Chondrocyte (in vitro differentiated cells): ENCODE data around the gene CTNNA2. TPM values are rescaled to one million over a fixed set of nuclear protein-coding genes. Genes with fewer than 3 reads are reported as not detected.

Experiments used
- DNase-seq: peaks from one replicate; pipeline ENCODE4 v3.0.0; 2021; ENCODE audit warnings: mixed read lengths, low spot score
- H3K27ac Mint-ChIP-seq: one replicate; pipeline ENCODE4 v1.8.0; 2021; ENCODE audit warnings: mild to moderate bottlenecking, moderate library complexity, mixed read lengths; ENCODE audit not compliant: unreplicated experiment
- H3K27me3 Mint-ChIP-seq: 2 replicates; pipeline ENCODE4 v1.8.0; 2021; ENCODE audit warnings: low read depth, mixed read lengths
- H3K36me3 Mint-ChIP-seq: 2 replicates; pipeline ENCODE4 v1.8.0; 2021; ENCODE audit warnings: low read depth, mixed read lengths
- H3K4me1 Mint-ChIP-seq: 2 replicates; pipeline ENCODE4 v1.8.0; 2021; ENCODE audit warnings: low read depth, mild to moderate bottlenecking, mixed read lengths
- H3K4me3 Mint-ChIP-seq: one replicate; pipeline ENCODE4 v1.8.0; 2021; ENCODE audit warnings: mild to moderate bottlenecking, moderate library complexity, mixed read lengths; ENCODE audit not compliant: unreplicated experiment
- H3K9me3 Mint-ChIP-seq: 2 replicates; pipeline ENCODE4 v1.8.0; 2021; ENCODE audit warnings: low read depth, mixed read lengths
- total RNA-seq: library from RNA; stranded (reverse); gene quantifications from 3 replicates; pipeline ENCODE4 v1.2.1, GENCODE V29; 2021
- TF ChIP-seq, protein P1 (sequence below): fragments of 200-600 bp; sonication (generic); IDR thresholded peaks from 2 replicates; pipeline ENCODE4 v1.5.0; 2021; ENCODE audit warnings: antibody characterized with exemption, mild to moderate bottlenecking, moderate library complexity

CTNNA2 gene
- total RNA-seq, 1 donor from 2014 or later: not detected

DNA sequence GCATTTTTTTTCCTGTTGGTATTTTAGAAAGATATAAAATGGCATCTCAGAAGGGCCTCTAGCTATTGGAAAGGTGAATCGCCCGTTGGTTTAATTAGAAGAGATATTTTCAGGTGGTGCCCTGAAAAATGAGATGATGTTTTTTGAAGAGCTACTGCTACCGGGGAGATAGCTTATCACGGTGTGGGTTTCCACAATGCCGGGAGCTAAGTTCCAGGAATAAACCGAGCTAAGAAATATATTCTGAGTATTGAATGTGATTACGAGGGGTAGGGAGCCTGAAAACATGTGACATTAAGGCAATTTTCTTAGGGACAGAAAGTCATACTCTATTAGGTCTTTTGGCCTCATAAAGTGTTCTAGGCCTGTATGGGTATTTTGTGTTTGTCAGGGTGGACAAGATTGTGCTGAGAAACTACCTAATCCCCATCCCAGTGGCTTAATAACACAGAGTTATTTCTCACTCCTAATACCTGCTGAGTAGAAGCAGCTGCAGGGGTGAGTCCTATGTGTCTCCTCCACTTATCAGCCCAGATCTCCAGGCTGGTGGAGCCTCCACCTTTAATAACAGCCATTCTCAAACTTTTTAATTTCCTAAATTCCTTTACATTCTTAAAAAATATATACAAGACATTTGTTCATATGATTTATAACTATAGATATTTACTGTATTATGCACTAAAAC, 641.5 kb downstream of the CTNNA2 start:
- TF ChIP-seq, protein P1, sequence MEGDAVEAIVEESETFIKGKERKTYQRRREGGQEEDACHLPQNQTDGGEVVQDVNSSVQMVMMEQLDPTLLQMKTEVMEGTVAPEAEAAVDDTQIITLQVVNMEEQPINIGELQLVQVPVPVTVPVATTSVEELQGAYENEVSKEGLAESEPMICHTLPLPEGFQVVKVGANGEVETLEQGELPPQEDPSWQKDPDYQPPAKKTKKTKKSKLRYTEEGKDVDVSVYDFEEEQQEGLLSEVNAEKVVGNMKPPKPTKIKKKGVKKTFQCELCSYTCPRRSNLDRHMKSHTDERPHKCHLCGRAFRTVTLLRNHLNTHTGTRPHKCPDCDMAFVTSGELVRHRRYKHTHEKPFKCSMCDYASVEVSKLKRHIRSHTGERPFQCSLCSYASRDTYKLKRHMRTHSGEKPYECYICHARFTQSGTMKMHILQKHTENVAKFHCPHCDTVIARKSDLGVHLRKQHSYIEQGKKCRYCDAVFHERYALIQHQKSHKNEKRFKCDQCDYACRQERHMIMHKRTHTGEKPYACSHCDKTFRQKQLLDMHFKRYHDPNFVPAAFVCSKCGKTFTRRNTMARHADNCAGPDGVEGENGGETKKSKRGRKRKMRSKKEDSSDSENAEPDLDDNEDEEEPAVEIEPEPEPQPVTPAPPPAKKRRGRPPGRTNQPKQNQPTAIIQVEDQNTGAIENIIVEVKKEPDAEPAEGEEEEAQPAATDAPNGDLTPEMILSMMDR: no peak
- no peaks in the 10 kb centered on the region for H3K27me3 Mint-ChIP-seq
- no peak for DNase-seq
- H3K9me3 Mint-ChIP-seq: peaks cover 3% of the 10 kb centered on the region
- H3K27ac Mint-ChIP-seq: no peak overlapping the region
- H3K36me3 Mint-ChIP-seq: no peaks in the 10 kb centered on the region
- no peak overlapping the region for H3K4me3 Mint-ChIP-seq
- no peaks in the 10 kb centered on the region for H3K4me1 Mint-ChIP-seq

DNA sequence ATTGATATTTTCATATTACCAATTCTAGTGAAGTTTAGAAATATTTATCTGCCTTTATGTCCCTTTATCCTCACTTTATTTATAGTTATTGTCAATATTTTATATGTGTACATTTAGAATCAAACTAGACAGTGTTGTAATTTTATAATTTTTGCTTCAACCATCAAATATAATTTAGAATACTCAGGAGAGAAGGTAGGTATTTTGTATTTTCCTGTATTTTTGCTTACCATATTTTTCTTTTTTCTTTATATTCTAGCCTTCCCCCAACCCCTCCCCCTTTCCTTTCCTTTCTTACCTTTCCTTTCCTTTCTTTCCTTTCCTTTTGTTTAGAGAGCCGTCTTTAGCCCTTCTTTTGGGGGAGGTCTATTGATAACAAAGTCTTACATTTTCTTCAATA, 651.5 kb downstream of the CTNNA2 start:
- TF ChIP-seq, protein P1: no peak
- Mint-ChIP-seq H3K9me3 (peaks cover 10% of the 10 kb centered on the region), H3K27me3 (no peaks in the 10 kb centered on the region), H3K27ac (no peak overlapping the region), H3K4me3 (no peak overlapping the region), H3K4me1 (no peaks in the 10 kb centered on the region), H3K36me3 (no peaks in the 10 kb centered on the region)
- no peak for DNase-seq

DNA sequence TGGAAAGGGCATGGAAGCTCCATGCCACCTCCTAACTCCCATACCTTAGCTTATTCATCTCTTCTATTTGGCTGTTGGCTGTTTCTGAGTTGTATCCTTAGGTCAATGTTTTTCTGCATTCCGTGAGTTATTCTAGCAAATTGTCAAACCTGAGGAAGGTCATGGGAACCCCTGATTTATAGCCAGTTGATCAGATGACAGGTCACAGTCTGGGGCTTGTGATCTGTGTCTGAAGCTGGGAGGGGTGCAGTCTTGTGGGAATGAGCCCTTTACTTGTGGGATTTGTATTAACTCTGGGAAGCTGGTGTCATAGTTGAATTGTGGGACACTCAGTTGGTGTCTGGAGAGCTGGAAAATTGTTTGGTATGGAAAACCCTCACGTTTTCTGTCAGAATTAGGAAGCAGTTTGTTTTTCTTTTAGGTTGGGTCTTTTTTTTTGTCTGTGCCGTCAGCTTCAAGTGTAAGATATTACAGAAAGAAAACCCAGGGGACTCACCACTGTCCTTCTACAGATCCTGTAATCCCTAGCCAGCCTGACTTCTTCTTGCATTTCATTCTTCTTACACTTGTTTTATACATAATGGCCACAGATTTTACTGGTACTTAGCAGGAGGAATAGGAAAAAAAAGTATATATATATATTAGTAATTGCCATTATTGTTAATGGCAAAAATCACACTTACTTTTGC, 653.8 kb downstream of the CTNNA2 start:
- no peaks in the 10 kb centered on the region for H3K4me1 Mint-ChIP-seq
- H3K27ac Mint-ChIP-seq: no peak overlapping the region
- DNase-seq: no peak
- TF ChIP-seq, protein P1: no peak
- peaks cover 7% of the 10 kb centered on the region for H3K9me3 Mint-ChIP-seq
- no peaks in the 10 kb centered on the region for H3K27me3 Mint-ChIP-seq
- no peaks in the 10 kb centered on the region for H3K36me3 Mint-ChIP-seq
- H3K4me3 Mint-ChIP-seq: no peak overlapping the region

DNA sequence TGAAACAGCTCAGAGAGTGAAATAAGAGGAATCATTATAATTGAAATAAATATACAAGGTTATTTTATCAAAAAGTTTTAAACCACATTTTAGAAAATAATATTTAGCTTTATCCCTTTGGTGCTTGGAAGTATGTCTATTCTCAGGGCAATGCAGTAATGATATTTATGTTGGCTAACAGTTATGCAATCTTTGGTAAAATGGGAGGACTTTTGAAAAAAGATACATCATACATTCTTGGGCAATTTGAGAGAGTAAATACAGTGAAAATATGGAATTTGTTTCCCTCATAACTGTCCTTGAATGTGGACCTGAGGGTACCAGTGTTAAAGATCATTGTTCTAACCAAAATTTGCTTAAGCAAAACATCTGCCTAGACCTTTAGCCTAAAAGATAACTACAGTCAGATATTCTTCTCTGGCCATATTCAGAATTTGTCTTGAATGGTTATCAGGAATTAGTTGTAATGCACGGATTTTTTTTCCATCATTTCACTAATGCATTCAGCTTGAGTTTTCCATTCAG, 654.5 kb downstream of the CTNNA2 start:
- TF ChIP-seq, protein P1: no peak
- no peaks in the 10 kb centered on the region for H3K27me3 Mint-ChIP-seq
- no peak overlapping the region for H3K4me3 Mint-ChIP-seq
- DNase-seq: no peak
- no peaks in the 10 kb centered on the region for H3K36me3 Mint-ChIP-seq
- H3K9me3 Mint-ChIP-seq: peaks cover 7% of the 10 kb centered on the region
- H3K27ac Mint-ChIP-seq: no peak overlapping the region
- no peaks in the 10 kb centered on the region for H3K4me1 Mint-ChIP-seq

DNA sequence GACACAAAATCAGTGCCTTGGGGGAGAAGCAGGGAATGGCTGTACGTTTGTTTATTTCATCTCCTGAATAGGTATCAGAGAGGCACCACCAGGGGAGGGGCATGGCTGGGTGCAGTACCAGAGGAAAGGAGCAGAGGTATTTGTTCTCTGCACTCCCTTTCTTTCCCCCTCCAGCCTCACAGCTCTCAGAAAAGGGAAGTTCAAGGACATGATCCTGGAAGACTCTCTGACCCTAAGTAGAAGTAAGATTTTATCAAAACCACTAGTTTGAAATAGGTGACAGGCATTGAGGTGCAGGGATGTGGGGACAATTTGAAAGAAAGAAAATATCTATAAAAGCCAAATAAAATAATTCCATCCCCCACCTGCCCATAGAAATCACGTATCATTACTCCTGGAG, 655.2 kb downstream of the CTNNA2 start:
- no peaks in the 10 kb centered on the region for H3K36me3 Mint-ChIP-seq
- H3K4me3 Mint-ChIP-seq: no peak overlapping the region
- DNase-seq: no peak
- peaks cover 3% of the 10 kb centered on the region for H3K9me3 Mint-ChIP-seq
- TF ChIP-seq, protein P1: no peak
- no peaks in the 10 kb centered on the region for H3K27me3 Mint-ChIP-seq
- H3K4me1 Mint-ChIP-seq: no peaks in the 10 kb centered on the region
- H3K27ac Mint-ChIP-seq: no peak overlapping the region
